ENCODE data around the gene NR2E3. TPM values are rescaled to one million over a fixed set of nuclear protein-coding genes. Genes with fewer than 3 reads are reported as not detected.

The NR2E3 gene
- total RNA-seq, 1 donor from 2014 or later = not detected

GRCh38 chr15:71775856-71776255, 34.5 kb upstream of the NR2E3 start:
- H3K4me3 ChIP-seq = no peak overlapping the region
- H3K4me1 ChIP-seq = peaks cover 0 to 12% of the 10 kb centered on the region in 2 donors
- intact Hi-C loops (cut with DNase I) = no loop called here
- no peak for DNase-seq (ENCODE audit: low spot score in 2 of 2)
- peaks cover 4 to 17% of the 10 kb centered on the region in 2 donors for H3K36me3 ChIP-seq
- TF ChIP-seq, protein P1, sequence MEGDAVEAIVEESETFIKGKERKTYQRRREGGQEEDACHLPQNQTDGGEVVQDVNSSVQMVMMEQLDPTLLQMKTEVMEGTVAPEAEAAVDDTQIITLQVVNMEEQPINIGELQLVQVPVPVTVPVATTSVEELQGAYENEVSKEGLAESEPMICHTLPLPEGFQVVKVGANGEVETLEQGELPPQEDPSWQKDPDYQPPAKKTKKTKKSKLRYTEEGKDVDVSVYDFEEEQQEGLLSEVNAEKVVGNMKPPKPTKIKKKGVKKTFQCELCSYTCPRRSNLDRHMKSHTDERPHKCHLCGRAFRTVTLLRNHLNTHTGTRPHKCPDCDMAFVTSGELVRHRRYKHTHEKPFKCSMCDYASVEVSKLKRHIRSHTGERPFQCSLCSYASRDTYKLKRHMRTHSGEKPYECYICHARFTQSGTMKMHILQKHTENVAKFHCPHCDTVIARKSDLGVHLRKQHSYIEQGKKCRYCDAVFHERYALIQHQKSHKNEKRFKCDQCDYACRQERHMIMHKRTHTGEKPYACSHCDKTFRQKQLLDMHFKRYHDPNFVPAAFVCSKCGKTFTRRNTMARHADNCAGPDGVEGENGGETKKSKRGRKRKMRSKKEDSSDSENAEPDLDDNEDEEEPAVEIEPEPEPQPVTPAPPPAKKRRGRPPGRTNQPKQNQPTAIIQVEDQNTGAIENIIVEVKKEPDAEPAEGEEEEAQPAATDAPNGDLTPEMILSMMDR (IDR thresholded peaks at IDR 0.05) = no peak
- no peaks in the 10 kb centered on the region for H3K27me3 ChIP-seq
- no peak overlapping the region for H3K27ac ChIP-seq
- H3K9me3 ChIP-seq = no peaks in the 10 kb centered on the region

GRCh38 chr15:71776304-71776703, 34.0 kb upstream of the NR2E3 start:
- Histone ChIP-seq H3K9me3 (no peaks in the 10 kb centered on the region), H3K4me1 (peaks cover 0 to 17% of the 10 kb centered on the region in 2 donors), H3K27me3 (no peaks in the 10 kb centered on the region), H3K36me3 (peaks cover 4 to 13% of the 10 kb centered on the region in 2 donors), H3K4me3 (no peak overlapping the region), H3K27ac (no peak overlapping the region)
- DNase-seq (ENCODE audit: low spot score in 2 of 2) = no peak
- intact Hi-C loops (cut with DNase I) = no loop called here
- TF ChIP-seq, protein P1 (IDR thresholded peaks at IDR 0.05) = no peak

- Histone ChIP-seq H3K4me3 (no peak overlapping the region), H3K27ac (peak overlapping the region; percentile 75 to 85), H3K9me3 (no peaks in the 10 kb centered on the region), H3K36me3 (peaks cover 2 to 4% of the 10 kb centered on the region in 2 donors), H3K27me3 (no peaks in the 10 kb centered on the region), H3K4me1 (peaks cover 6 to 28% of the 10 kb centered on the region in 2 donors)
- TF ChIP-seq, protein P1 (IDR thresholded peaks at IDR 0.05) = no peak
- DNase-seq (ENCODE audit: low spot score in 2 of 2) = no peak
- intact Hi-C loops (cut with DNase I) = no loop called here
These were observed 33.0 kb upstream of the NR2E3 start for GRCh38 chr15:71777216-71777943.

DNA sequence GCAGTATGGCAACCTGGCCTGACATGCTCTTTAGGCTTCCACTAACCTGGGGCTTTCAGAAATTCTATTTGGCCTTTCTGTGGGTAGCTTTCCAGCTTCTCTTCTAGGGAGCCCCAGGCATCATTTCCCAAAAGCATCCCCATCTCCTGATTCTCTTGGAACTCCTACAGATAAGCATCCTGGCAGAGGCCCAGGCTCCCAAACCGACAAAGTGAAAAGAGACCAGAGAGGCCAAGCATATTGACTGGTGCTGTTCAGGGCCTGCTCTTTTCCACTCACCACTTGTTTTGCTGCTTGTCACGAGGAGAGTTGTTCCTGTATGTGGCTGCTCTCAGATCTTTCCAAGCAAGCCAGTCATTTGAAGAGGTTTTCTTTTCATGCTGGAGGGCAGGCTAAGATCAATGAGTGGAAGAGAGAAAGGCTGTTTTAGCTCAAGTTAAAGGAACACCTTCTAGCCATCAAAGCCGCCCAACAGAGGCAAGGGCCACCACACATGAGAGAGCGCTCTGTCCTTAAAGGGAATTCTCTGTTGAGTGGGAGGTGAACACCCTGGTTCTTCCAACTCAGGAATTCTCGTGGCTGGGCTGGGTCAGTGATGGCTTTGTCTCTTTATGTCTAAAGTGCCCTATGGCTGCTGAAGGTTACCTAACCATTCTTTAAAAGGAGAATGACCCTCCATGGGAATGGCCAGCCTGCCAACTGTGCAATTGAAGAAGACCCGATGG, 31.1 kb upstream of the NR2E3 start:
- H3K27ac ChIP-seq = peak overlapping the region; percentile 75 to 85
- no peaks in the 10 kb centered on the region for H3K9me3 ChIP-seq
- TF ChIP-seq, protein P1 (IDR thresholded peaks at IDR 0.05) = no peak
- H3K4me1 ChIP-seq = peaks cover 10 to 38% of the 10 kb centered on the region in 2 donors
- no peaks in the 10 kb centered on the region for H3K36me3 ChIP-seq
- no peak overlapping the region for H3K4me3 ChIP-seq
- H3K27me3 ChIP-seq = no peaks in the 10 kb centered on the region
- DNase-seq (ENCODE audit: low spot score in 2 of 2) = no peak
- intact Hi-C loops (cut with DNase I) = no loop called here

DNA sequence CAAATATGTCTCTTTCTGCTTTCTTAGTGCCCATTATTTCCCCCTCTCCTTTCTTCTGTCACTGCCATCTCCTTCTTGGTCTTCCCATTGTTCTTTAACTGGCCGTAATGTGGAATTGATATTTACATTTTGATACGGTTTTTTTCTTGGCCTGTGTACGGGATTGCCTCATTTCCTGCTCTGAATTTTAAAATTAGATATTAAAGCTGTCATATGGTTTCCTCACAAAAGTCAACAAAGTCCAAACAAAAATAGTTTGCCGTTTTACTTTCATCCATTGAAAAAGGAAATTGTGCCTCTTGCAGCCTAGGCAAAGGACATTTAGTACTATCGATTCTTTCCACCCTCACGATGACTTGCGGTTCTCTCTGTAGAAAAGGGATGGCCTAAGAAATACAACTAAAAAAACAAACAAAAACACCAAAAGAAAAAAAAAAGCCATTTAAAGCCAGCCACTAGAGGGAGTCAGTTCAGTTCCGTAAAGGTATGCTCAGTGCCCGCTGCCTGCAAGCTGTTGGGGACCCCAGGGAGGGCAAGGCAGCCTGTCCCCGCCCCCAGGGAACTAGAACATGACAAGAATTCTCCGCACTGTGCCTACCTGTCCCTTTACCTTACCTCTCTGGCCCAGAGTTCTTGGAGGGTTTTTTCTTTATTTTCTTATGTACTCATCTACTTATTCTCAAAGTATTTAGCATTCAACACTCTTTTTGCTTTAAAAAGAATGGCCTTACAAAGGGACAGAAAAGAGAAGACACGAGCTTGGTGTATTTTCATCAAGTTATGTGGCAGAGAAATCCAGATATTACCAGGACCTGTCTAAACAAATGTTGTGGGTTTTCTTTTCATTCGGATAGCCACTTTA, 30.0 kb upstream of the NR2E3 start:
- intact Hi-C loops (cut with DNase I) = loop anchor here (1.0 to 5.0 kb wide), 3 partner anchors 20 to 38 kb away; no protein-coding TSS in a partner anchor
- peak overlapping the region; percentile 75 to 85 for H3K27ac ChIP-seq
- H3K9me3 ChIP-seq = no peaks in the 10 kb centered on the region
- peak overlapping the region; percentile 6 to 10 for H3K4me3 ChIP-seq
- DNase-seq (ENCODE audit: low spot score in 2 of 2) = peak in 1 of 2 donors; percentile 73
- peaks cover 10 to 38% of the 10 kb centered on the region in 2 donors for H3K4me1 ChIP-seq
- H3K27me3 ChIP-seq = no peaks in the 10 kb centered on the region
- H3K36me3 ChIP-seq = no peaks in the 10 kb centered on the region
- TF ChIP-seq, protein P1 (IDR thresholded peaks at IDR 0.05) = peak; percentile 30 to 73 (median 72)
